ENCODE results near the gene TEX14. TPM values are rescaled to one million over a fixed set of nuclear protein-coding genes. Genes with fewer than 3 reads are reported as not detected.

The TEX14 gene
- polyA plus RNA-seq, 1 donor (not counting 4 experiments of a cell fraction or from before 2014, with no cell fraction given) = 0.16 TPM

DNA sequence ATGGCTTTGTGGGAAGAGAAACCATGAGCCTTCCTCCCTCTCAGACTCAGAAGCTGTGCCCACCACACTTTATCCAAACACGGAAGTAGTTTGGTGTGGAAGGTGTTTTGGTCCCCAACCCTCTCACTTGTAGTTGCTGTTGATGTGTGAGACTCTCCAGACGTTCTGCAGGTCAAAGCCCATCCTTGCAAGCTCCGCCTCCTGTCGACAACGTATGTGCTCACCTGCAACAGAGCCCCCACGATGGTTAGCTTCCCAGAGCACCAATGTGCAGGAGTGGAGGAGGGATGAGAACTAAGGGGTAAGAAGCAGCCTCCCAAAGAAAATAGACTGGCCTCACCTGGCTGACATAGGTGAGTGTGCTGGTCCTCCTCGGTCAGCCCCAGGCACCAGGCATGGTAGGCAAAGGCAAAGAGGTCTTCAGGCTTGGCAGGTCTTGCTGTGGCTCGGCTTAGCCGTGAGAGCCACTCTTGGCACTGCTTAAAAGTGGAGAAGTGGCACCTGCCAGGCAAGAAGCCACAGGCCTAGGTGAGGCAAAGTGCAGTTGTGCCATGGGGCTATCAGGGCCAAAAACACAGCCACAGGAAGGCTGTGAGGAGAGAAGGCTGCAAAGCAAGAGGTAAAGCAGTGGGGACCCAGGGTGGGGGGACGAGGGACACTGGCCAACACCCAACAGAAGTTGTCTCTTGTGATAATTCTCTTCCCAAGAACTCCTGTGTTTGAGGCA is 183.3 kb downstream of the TEX14 start:
- dilution Hi-C loops (cut with MboI; ENCODE audit: extremely low pct_ligation_motif_present, low sequenced_read_pairs) = no loop called here
- no peaks in the 10 kb centered on the region for H3K27me3 ChIP-seq (ENCODE audit: control insufficient read depth, extremely low read depth, insufficient read depth, low read length)

GRCh38 chr17:58507123-58507634 is 184.7 kb downstream of the TEX14 start:
- Histone ChIP-seq H3K27me3 (ENCODE audit: control insufficient read depth, extremely low read depth, insufficient read depth, low read length) (no peaks in the 10 kb centered on the region), H3K9me1 (ENCODE audit: control insufficient read depth, extremely low read depth, insufficient read depth, low read length) (no peaks in the 10 kb centered on the region), H3K27ac (ENCODE audit: control insufficient read depth, insufficient read depth, low read length) (no peak overlapping the region), H2AFZ (ENCODE audit: control insufficient read depth, low read length) (no peak overlapping the region), H3K4me3 (ENCODE audit: control insufficient read depth in 2 of 3, extremely low read depth in 1 of 3, insufficient read depth in 2 of 3, low read depth in 1 of 3, low read length in 3 of 3) (no peak overlapping the region), H3K36me3 (ENCODE audit: control insufficient read depth in 2 of 2, extremely low read depth in 1 of 2, insufficient read depth in 2 of 2, low read length in 2 of 2) (peaks cover 31 to 40% of the 10 kb centered on the region in 2 experiments), H3K4me2 (ENCODE audit: control insufficient read depth, extremely low read depth, insufficient read depth, low read depth, low read length) (no peak overlapping the region), H3K9me3 (ENCODE audit: control insufficient read depth, low read depth, low read length) (no peaks in the 10 kb centered on the region), H3K9ac (ENCODE audit: control insufficient read depth, extremely low read depth, insufficient read depth, low read length) (no peak overlapping the region), H3K4me1 (ENCODE audit: control insufficient read depth, extremely low read depth, insufficient read depth, low read length) (no peaks in the 10 kb centered on the region), H3K79me2 (ENCODE audit: control insufficient read depth, insufficient read depth, low read length) (no peaks in the 10 kb centered on the region), H4K20me1 (ENCODE audit: control insufficient read depth, extremely low read depth, insufficient read depth, low read length) (no peaks in the 10 kb centered on the region)
- no peak for DNase-seq (ENCODE audit: low read depth, low spot score)
- dilution Hi-C loops (cut with MboI; ENCODE audit: extremely low pct_ligation_motif_present, low sequenced_read_pairs) = no loop called here
- no peak for FAIRE-seq
- TF ChIP-seq, protein P1, sequence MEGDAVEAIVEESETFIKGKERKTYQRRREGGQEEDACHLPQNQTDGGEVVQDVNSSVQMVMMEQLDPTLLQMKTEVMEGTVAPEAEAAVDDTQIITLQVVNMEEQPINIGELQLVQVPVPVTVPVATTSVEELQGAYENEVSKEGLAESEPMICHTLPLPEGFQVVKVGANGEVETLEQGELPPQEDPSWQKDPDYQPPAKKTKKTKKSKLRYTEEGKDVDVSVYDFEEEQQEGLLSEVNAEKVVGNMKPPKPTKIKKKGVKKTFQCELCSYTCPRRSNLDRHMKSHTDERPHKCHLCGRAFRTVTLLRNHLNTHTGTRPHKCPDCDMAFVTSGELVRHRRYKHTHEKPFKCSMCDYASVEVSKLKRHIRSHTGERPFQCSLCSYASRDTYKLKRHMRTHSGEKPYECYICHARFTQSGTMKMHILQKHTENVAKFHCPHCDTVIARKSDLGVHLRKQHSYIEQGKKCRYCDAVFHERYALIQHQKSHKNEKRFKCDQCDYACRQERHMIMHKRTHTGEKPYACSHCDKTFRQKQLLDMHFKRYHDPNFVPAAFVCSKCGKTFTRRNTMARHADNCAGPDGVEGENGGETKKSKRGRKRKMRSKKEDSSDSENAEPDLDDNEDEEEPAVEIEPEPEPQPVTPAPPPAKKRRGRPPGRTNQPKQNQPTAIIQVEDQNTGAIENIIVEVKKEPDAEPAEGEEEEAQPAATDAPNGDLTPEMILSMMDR (optimal IDR thresholded peaks at IDR 0.05 in 1 of 3, IDR thresholded peaks at IDR 0.05 in 1 of 3, conservative IDR thresholded peaks at IDR 0.05 in 1 of 3; ENCODE audit: extremely low read depth in 1 of 3, insufficient read depth in 2 of 3, low read length in 3 of 3) = no peak
- no peak for TF ChIP-seq EZH2 (IDR thresholded peaks at IDR 0.05; ENCODE audit: low read length)

More for the DNA sequence above, 183.3 kb downstream of the TEX14 start:
- Histone ChIP-seq H3K4me1 (ENCODE audit: control insufficient read depth, extremely low read depth, insufficient read depth, low read length) (peaks cover 5% of the 10 kb centered on the region), H2AFZ (ENCODE audit: control insufficient read depth, low read length) (no peak overlapping the region), H3K9me3 (ENCODE audit: control insufficient read depth, low read depth, low read length) (no peaks in the 10 kb centered on the region), H3K9ac (ENCODE audit: control insufficient read depth, extremely low read depth, insufficient read depth, low read length) (no peak overlapping the region), H4K20me1 (ENCODE audit: control insufficient read depth, extremely low read depth, insufficient read depth, low read length) (no peaks in the 10 kb centered on the region), H3K27ac (ENCODE audit: control insufficient read depth, insufficient read depth, low read length) (no peak overlapping the region), H3K9me1 (ENCODE audit: control insufficient read depth, extremely low read depth, insufficient read depth, low read length) (no peaks in the 10 kb centered on the region), H3K36me3 (ENCODE audit: control insufficient read depth in 2 of 2, extremely low read depth in 1 of 2, insufficient read depth in 2 of 2, low read length in 2 of 2) (peaks cover 27 to 44% of the 10 kb centered on the region in 2 experiments), H3K4me3 (ENCODE audit: control insufficient read depth in 2 of 3, extremely low read depth in 1 of 3, insufficient read depth in 2 of 3, low read depth in 1 of 3, low read length in 3 of 3) (no peak overlapping the region), H3K4me2 (ENCODE audit: control insufficient read depth, extremely low read depth, insufficient read depth, low read depth, low read length) (no peak overlapping the region), H3K79me2 (ENCODE audit: control insufficient read depth, insufficient read depth, low read length) (no peaks in the 10 kb centered on the region)
- no peak for DNase-seq (ENCODE audit: low read depth, low spot score)
- no peak for TF ChIP-seq EZH2 (IDR thresholded peaks at IDR 0.05; ENCODE audit: low read length)
- TF ChIP-seq, protein P1 (optimal IDR thresholded peaks at IDR 0.05 in 1 of 3, IDR thresholded peaks at IDR 0.05 in 1 of 3, conservative IDR thresholded peaks at IDR 0.05 in 1 of 3; ENCODE audit: extremely low read depth in 1 of 3, insufficient read depth in 2 of 3, low read length in 3 of 3) = no peak
- FAIRE-seq = no peak

Small RNAs within 50 kb of the gene (small RNA-seq; reads per million reads assigned to genes)
- gene AC011195.1 (ENCODE audit: insufficient read length in 3 of 3, low read depth in 3 of 3, low replicate concordance in 1 of 3) = 0 reads per million in 3 experiments
- gene RF00012 (ENCODE audit: insufficient read length in 3 of 3, low read depth in 3 of 3, low replicate concordance in 1 of 3) = 0 reads per million in 3 experiments
- 0 reads per million in 3 experiments for gene RNU1-108P (ENCODE audit: insufficient read length in 3 of 3, low read depth in 3 of 3, low replicate concordance in 1 of 3)
- gene RNU1-52P (ENCODE audit: insufficient read length in 3 of 3, low read depth in 3 of 3, low replicate concordance in 1 of 3) = 0 to 0.13 (median 0) reads per million in 3 experiments
- gene RNU1-85P (ENCODE audit: insufficient read length in 3 of 3, low read depth in 3 of 3, low replicate concordance in 1 of 3) = 4.0 to 58.0 (median 44.7) reads per million in 3 experiments

Other genes starting within 250 kb of the TEX14 start
- gene HSF5, start 203.6 kb downstream of the TEX14 start, polyA plus RNA-seq = 0.01 TPM in 1 of 3 replicates, not detected in the others
- gene MTMR4, start 177.4 kb downstream of the TEX14 start, polyA plus RNA-seq = 16.9 to 20.8 TPM (median 18.9 TPM) in 3 replicates
- 19.4 to 41.8 TPM (median 21.3 TPM) in 3 replicates for gene RAD51C, start 557 bp upstream of the TEX14 start, polyA plus RNA-seq
- gene PPM1E, start 63.8 kb upstream of the TEX14 start, polyA plus RNA-seq = 0.01 TPM in 2 of 3 replicates, not detected in the other

Data from keratinocyte (primary cell).